SH-SY5Y (cell line): Measurements from ENCODE around the gene FREM2.

Experiments used
- GATA2 ChIP-seq: IDR thresholded peaks from 2 replicates; pipeline ENCODE4 v1.6.1; 2011; ENCODE audit warnings: mild to moderate bottlenecking, low read depth, low read length
- GATA3 ChIP-seq: IDR thresholded peaks from 2 replicates; pipeline ENCODE4 v1.6.1; 2011; ENCODE audit warnings: low read depth, mild to moderate bottlenecking, low read length, moderate library complexity

DNA sequence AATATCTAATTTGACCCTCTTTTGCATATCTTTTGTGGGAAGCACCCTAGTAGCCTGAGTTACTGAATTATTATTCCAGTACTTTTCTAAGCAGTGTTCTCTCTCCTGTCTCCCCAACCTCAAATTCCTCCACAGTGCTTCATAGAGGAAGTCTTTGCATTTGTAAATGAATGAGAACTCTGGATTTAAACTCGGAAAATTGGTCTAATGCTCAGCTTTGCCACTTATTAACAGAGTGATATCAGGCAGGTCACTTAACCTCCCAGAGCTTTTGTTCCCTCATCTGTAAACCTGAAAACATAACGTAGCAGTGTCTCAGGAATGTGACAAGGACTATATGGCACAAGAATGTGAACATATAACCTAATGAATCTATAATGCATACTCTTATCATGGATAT, 26.2 kb downstream of the FREM2 start:
- no peak for TF ChIP-seq GATA2
- TF ChIP-seq GATA3, result no peak
